ENCODE measurements around the gene FAM76A. TPM values are rescaled to one million over a fixed set of nuclear protein-coding genes. Genes with fewer than 3 reads are reported as not detected.

FAM76A gene
- total and polyA plus RNA-seq, 7 experiments from 2014 or later, result 9.0 to 25.2 (median 17.4) TPM

GRCh38 chr1:27809883-27810282 is 84.1 kb downstream of the FAM76A start:
- Histone ChIP-seq H3K27ac (ENCODE audit: low read depth, low read length) (no peak overlapping the region), H3K9me3 (ENCODE audit: control insufficient read depth in 2 of 3, low read length in 3 of 3) (no peaks in the 10 kb centered on the region), H3K4me3 (ENCODE audit: low read length) (no peak overlapping the region), H3K27me3 (ENCODE audit: control insufficient read depth in 2 of 2, insufficient read depth in 2 of 2, low read length in 2 of 2) (no peaks in the 10 kb centered on the region), H3K36me3 (ENCODE audit: control insufficient read depth in 2 of 3, insufficient read depth in 3 of 3, low read length in 3 of 3) (peaks cover 3 to 27% (median 11%) of the 10 kb centered on the region in 3 experiments), H3K4me1 (ENCODE audit: control insufficient read depth in 2 of 2, insufficient read depth in 2 of 2, low read length in 2 of 2) (no peaks in the 10 kb centered on the region)
- DNase-seq (no peak), ATAC-seq (no peak)
- no peaks in the 10 kb centered on the region for H3K9me3 Mint-ChIP-seq
- H3K4me3 Mint-ChIP-seq, result no peak overlapping the region
- H3K27me3 Mint-ChIP-seq, result no peaks in the 10 kb centered on the region
- POLR2A ChIA-PET, result no interaction called here
- intact Hi-C loops (cut with micrococcal nuclease), result no loop called here
- peaks cover 4 to 23% (median 20%) of the 10 kb centered on the region in 5 donors for H3K36me3 Mint-ChIP-seq
- CTCF ChIA-PET, result interaction anchor here (0.7 kb wide), 1 partner anchor 46 kb away, joined by 3 read pairs; no protein-coding TSS in a partner anchor
- H3K4me1 Mint-ChIP-seq, result no peaks in the 10 kb centered on the region
- peak overlapping the region in 1 of 9 donors; percentile 14 for H3K27ac Mint-ChIP-seq

- peaks cover 9 to 38% (median 11%) of the 10 kb centered on the region in 3 experiments for H3K36me3 ChIP-seq (ENCODE audit: control insufficient read depth in 2 of 3, insufficient read depth in 3 of 3, low read length in 3 of 3)
- Mint-ChIP-seq H3K27me3 (no peaks in the 10 kb centered on the region), H3K36me3 (peaks cover 4 to 29% (median 16%) of the 10 kb centered on the region in 5 donors), H3K4me1 (no peaks in the 10 kb centered on the region), H3K27ac (peak overlapping the region in 1 of 9 donors; percentile 9), H3K4me3 (no peak overlapping the region), H3K9me3 (no peaks in the 10 kb centered on the region)
- H3K27me3 ChIP-seq (ENCODE audit: control insufficient read depth in 2 of 2, insufficient read depth in 2 of 2, low read length in 2 of 2), result no peaks in the 10 kb centered on the region
- ChIA-PET POLR2A (no interaction called here), CTCF (no interaction called here)
- DNase-seq, result no peak
- no peak overlapping the region for H3K27ac ChIP-seq (ENCODE audit: low read depth, low read length)
- intact Hi-C loops (cut with micrococcal nuclease), result no loop called here
- no peaks in the 10 kb centered on the region for H3K9me3 ChIP-seq (ENCODE audit: control insufficient read depth in 2 of 3, low read length in 3 of 3)
- no peak for ATAC-seq
- H3K4me1 ChIP-seq (ENCODE audit: control insufficient read depth in 2 of 2, insufficient read depth in 2 of 2, low read length in 2 of 2), result no peaks in the 10 kb centered on the region
- no peak overlapping the region for H3K4me3 ChIP-seq (ENCODE audit: low read length)
Measured at GRCh38 chr1:27811741-27812500, 86.2 kb downstream of the FAM76A start.

Other genes with a start within 250 kb of the FAM76A start
- gene WASF2, start 235.8 kb upstream of the FAM76A start, total RNA-seq, result 100 to 1,000 TPM; 136 to 177 (median 145) TPM
- gene WASF2, start 235.8 kb upstream of the FAM76A start, polyA plus RNA-seq, result 10 to 100 TPM; 78.4 to 85.0 TPM
- gene AHDC1, start 121.8 kb upstream of the FAM76A start, total RNA-seq, result 10 to 100 TPM; 18.4 to 38.8 (median 21.3) TPM
- 1 to 10 TPM in 1 of 2 donors, under 1 TPM in 1; 0.90 to 2.0 TPM for gene AHDC1, start 121.8 kb upstream of the FAM76A start, polyA plus RNA-seq
- 100 to 1,000 TPM in 1 of 5 experiments, 10 to 100 TPM in 1, 1 to 10 TPM in 2, under 1 TPM in 1; 0.15 to 246 (median 1.9) TPM for gene FGR, start 90.8 kb upstream of the FAM76A start, total RNA-seq
- gene FGR, start 90.8 kb upstream of the FAM76A start, polyA plus RNA-seq, result under 1 TPM; 0.70 to 0.72 TPM
- 100 to 1,000 TPM in 1 of 5 experiments, 10 to 100 TPM in 4; 24.7 to 266 (median 33.2) TPM for gene IFI6, start 53.8 kb upstream of the FAM76A start, total RNA-seq
- gene IFI6, start 53.8 kb upstream of the FAM76A start, polyA plus RNA-seq, result 100 to 1,000 TPM; 166 to 186 TPM
- 10 to 100 TPM; 23.9 to 38.7 (median 28.9) TPM for gene STX12, start 47.3 kb downstream of the FAM76A start, total RNA-seq
- gene STX12, start 47.3 kb downstream of the FAM76A start, polyA plus RNA-seq, result 10 to 100 TPM in 1 of 2 donors, 1 to 10 TPM in 1; 9.3 to 11.2 TPM
- 10 to 100 TPM; 17.5 to 60.2 (median 39.5) TPM for gene PPP1R8, start 104.8 kb downstream of the FAM76A start, total RNA-seq
- gene PPP1R8, start 104.8 kb downstream of the FAM76A start, polyA plus RNA-seq, result 10 to 100 TPM; 37.4 to 45.8 TPM
- gene THEMIS2, start 146.6 kb downstream of the FAM76A start, total RNA-seq, result 100 to 1,000 TPM in 1 of 5 experiments, 10 to 100 TPM in 4; 48.8 to 234 (median 72.3) TPM
- 10 to 100 TPM; 24.8 to 97.1 TPM for gene THEMIS2, start 146.6 kb downstream of the FAM76A start, polyA plus RNA-seq
- gene RPA2, start 188.6 kb downstream of the FAM76A start, total RNA-seq, result 10 to 100 TPM; 20.6 to 72.4 (median 58.6) TPM
- 100 to 1,000 TPM; 224 to 235 TPM for gene RPA2, start 188.6 kb downstream of the FAM76A start, polyA plus RNA-seq
- under 1 TPM in 3 of 5 experiments, not detected in 2; 0.19 to 0.47 (median 0.41) TPM for gene SMPDL3B, start 209.0 kb downstream of the FAM76A start, total RNA-seq
- not detected for gene SMPDL3B, start 209.0 kb downstream of the FAM76A start, polyA plus RNA-seq
- 10 to 100 TPM in 3 of 5 experiments, 1 to 10 TPM in 2; 8.4 to 15.8 (median 10.7) TPM for gene XKR8, start 234.0 kb downstream of the FAM76A start, total RNA-seq
- gene XKR8, start 234.0 kb downstream of the FAM76A start, polyA plus RNA-seq, result 10 to 100 TPM; 10.4 to 22.1 TPM

Measured in naive thymus-derived CD4-positive, alpha-beta T cell (primary cell).